ENCODE results near the gene TPR. TPM values are rescaled to one million over a fixed set of nuclear protein-coding genes. Genes with fewer than 3 reads are reported as not detected.
A peak's percentile ranks its signal among the peaks of the same experiment; 100 is the strongest.

Gene TPR
- total RNA-seq, 3 donors from 2014 or later, result 76.0 to 96.7 (median 90.9) TPM

- DNase-seq (ENCODE audit: low spot score in 2 of 2), result no peak
- Histone ChIP-seq H3K36me3 (peaks cover 5% of the 10 kb centered on the region), H3K4me3 (no peak overlapping the region), H3K27me3 (no peaks in the 10 kb centered on the region), H3K27ac (no peak overlapping the region), H3K4me1 (no peaks in the 10 kb centered on the region), H3K9me3 (no peaks in the 10 kb centered on the region)
- intact Hi-C loops (cut with DNase I; ENCODE audit: low total_unique reads), result no loop called here
- no peak for TF ChIP-seq CTCF (IDR thresholded peaks at IDR 0.05)
- no peak for TF ChIP-seq POLR2A (IDR thresholded peaks at IDR 0.05)
These were observed 34.3 kb downstream of the TPR start for GRCh38 chr1:186340772-186341171.

GRCh38 chr1:186337554-186337953 is 37.5 kb downstream of the TPR start:
- Histone ChIP-seq H3K4me3 (no peak overlapping the region), H3K36me3 (peaks cover 17% of the 10 kb centered on the region), H3K27me3 (no peaks in the 10 kb centered on the region), H3K9me3 (no peaks in the 10 kb centered on the region), H3K4me1 (no peaks in the 10 kb centered on the region), H3K27ac (no peak overlapping the region)
- TF ChIP-seq POLR2A (IDR thresholded peaks at IDR 0.05) (no peak), POLR2AphosphoS5 (IDR thresholded peaks at IDR 0.05) (no peak), CTCF (IDR thresholded peaks at IDR 0.05) (no peak)
- DNase-seq (ENCODE audit: low spot score in 2 of 2), result no peak
- intact Hi-C loops (cut with DNase I; ENCODE audit: low total_unique reads), result no loop called here

- H3K4me1 ChIP-seq, result no peaks in the 10 kb centered on the region
- no peak overlapping the region for H3K27ac ChIP-seq
- H3K9me3 ChIP-seq, result no peaks in the 10 kb centered on the region
- H3K36me3 ChIP-seq, result peaks cover 20% of the 10 kb centered on the region
- no peak overlapping the region for H3K4me3 ChIP-seq
- H3K27me3 ChIP-seq, result no peaks in the 10 kb centered on the region
- no peak for DNase-seq (ENCODE audit: low spot score in 2 of 2)
- intact Hi-C loops (cut with DNase I; ENCODE audit: low total_unique reads), result no loop called here
- TF ChIP-seq POLR2A (IDR thresholded peaks at IDR 0.05) (no peak), CTCF (IDR thresholded peaks at IDR 0.05) (peak in 1 of 3 donors; percentile 6), POLR2AphosphoS5 (IDR thresholded peaks at IDR 0.05) (no peak)
These were observed 44.3 kb downstream of the TPR start for GRCh38 chr1:186330758-186331157.

- no peak overlapping the region for H3K27ac ChIP-seq
These were observed 47.7 kb downstream of the TPR start for GRCh38 chr1:186327331-186327730.

GRCh38 chr1:186326009-186326408 is 49.0 kb downstream of the TPR start:
- no peak overlapping the region for H3K4me3 ChIP-seq
- H3K27ac ChIP-seq, result no peak overlapping the region
- no peaks in the 10 kb centered on the region for H3K9me3 ChIP-seq
- intact Hi-C loops (cut with DNase I; ENCODE audit: low total_unique reads), result no loop called here
- DNase-seq (ENCODE audit: low spot score in 2 of 2), result no peak
- H3K4me1 ChIP-seq, result no peaks in the 10 kb centered on the region
- H3K27me3 ChIP-seq, result no peaks in the 10 kb centered on the region
- no peak for TF ChIP-seq POLR2A (IDR thresholded peaks at IDR 0.05)
- no peak for TF ChIP-seq CTCF (IDR thresholded peaks at IDR 0.05)
- TF ChIP-seq POLR2AphosphoS5 (IDR thresholded peaks at IDR 0.05), result no peak
- peaks cover 12% of the 10 kb centered on the region for H3K36me3 ChIP-seq

More at GRCh38 chr1:186327331-186327730, 47.7 kb downstream of the TPR start:
- Histone ChIP-seq H3K27me3 (no peaks in the 10 kb centered on the region), H3K4me3 (no peak overlapping the region), H3K9me3 (no peaks in the 10 kb centered on the region), H3K36me3 (peaks cover 13% of the 10 kb centered on the region), H3K4me1 (no peaks in the 10 kb centered on the region)
- no peak for DNase-seq (ENCODE audit: low spot score in 2 of 2)
- intact Hi-C loops (cut with DNase I; ENCODE audit: low total_unique reads), result no loop called here
- TF ChIP-seq CTCF (IDR thresholded peaks at IDR 0.05) (no peak), POLR2AphosphoS5 (IDR thresholded peaks at IDR 0.05) (no peak), POLR2A (IDR thresholded peaks at IDR 0.05) (no peak)

Data from breast epithelium (tissue), 4 donors.